ENCODE data around the gene TACO1.

DNA sequence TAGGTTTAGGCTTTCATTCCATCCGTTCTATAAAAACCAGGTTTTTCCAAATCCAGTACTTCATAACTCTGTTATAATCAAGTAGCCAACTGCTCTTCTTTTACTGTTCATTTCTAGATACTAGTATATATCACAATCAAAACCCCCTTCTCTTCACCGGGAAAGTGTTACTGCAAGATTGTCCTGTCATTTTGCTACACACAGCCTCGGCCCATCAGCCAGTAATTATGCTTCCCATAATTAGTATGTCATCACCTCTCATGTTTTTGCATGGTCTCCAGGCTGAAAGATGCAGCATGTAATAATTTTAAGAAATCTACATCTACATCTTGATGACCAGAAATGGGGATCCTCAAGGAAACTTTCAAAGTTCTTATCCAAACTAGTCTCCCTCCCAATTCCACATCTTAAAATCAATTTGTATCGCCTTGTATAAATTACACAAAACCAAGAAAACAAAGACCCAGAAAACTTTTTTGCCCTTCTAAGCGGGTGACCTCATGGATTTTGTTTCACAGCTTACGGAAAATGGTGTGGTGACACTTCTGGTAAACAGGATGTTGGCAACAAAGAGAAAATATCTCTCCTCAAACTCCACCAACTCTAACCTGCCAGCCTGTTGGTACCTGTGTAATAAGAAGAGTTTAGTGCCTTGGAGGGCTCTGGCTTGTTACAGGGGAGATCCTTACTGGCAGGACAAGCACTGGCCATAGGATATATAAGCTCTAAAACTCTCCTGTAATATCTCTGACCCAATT is 9.3 kb downstream of the TACO1 start:
- no peak for TF ChIP-seq EZH2 (IDR thresholded peaks at IDR 0.05; ENCODE audit: low read depth, unreplicated experiment)
- no peak for TF ChIP-seq POLR2AphosphoS5 (IDR thresholded peaks at IDR 0.05; ENCODE audit: low read depth)
- TF ChIP-seq, protein P1, sequence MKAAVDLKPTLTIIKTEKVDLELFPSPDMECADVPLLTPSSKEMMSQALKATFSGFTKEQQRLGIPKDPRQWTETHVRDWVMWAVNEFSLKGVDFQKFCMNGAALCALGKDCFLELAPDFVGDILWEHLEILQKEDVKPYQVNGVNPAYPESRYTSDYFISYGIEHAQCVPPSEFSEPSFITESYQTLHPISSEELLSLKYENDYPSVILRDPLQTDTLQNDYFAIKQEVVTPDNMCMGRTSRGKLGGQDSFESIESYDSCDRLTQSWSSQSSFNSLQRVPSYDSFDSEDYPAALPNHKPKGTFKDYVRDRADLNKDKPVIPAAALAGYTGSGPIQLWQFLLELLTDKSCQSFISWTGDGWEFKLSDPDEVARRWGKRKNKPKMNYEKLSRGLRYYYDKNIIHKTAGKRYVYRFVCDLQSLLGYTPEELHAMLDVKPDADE (IDR thresholded peaks at IDR 0.05): no peak
- TF ChIP-seq, protein P2, sequence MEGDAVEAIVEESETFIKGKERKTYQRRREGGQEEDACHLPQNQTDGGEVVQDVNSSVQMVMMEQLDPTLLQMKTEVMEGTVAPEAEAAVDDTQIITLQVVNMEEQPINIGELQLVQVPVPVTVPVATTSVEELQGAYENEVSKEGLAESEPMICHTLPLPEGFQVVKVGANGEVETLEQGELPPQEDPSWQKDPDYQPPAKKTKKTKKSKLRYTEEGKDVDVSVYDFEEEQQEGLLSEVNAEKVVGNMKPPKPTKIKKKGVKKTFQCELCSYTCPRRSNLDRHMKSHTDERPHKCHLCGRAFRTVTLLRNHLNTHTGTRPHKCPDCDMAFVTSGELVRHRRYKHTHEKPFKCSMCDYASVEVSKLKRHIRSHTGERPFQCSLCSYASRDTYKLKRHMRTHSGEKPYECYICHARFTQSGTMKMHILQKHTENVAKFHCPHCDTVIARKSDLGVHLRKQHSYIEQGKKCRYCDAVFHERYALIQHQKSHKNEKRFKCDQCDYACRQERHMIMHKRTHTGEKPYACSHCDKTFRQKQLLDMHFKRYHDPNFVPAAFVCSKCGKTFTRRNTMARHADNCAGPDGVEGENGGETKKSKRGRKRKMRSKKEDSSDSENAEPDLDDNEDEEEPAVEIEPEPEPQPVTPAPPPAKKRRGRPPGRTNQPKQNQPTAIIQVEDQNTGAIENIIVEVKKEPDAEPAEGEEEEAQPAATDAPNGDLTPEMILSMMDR (conservative IDR thresholded peaks at IDR 0.05; ENCODE audit: low read depth in 2 of 2): no peak
- TF ChIP-seq EZH2phosphoT487 (IDR thresholded peaks at IDR 0.05; ENCODE audit: unreplicated experiment): no peak
- no peak for TF ChIP-seq NANOG (IDR thresholded peaks at IDR 0.05; ENCODE audit: borderline replicate concordance)
- TF ChIP-seq, protein P3, sequence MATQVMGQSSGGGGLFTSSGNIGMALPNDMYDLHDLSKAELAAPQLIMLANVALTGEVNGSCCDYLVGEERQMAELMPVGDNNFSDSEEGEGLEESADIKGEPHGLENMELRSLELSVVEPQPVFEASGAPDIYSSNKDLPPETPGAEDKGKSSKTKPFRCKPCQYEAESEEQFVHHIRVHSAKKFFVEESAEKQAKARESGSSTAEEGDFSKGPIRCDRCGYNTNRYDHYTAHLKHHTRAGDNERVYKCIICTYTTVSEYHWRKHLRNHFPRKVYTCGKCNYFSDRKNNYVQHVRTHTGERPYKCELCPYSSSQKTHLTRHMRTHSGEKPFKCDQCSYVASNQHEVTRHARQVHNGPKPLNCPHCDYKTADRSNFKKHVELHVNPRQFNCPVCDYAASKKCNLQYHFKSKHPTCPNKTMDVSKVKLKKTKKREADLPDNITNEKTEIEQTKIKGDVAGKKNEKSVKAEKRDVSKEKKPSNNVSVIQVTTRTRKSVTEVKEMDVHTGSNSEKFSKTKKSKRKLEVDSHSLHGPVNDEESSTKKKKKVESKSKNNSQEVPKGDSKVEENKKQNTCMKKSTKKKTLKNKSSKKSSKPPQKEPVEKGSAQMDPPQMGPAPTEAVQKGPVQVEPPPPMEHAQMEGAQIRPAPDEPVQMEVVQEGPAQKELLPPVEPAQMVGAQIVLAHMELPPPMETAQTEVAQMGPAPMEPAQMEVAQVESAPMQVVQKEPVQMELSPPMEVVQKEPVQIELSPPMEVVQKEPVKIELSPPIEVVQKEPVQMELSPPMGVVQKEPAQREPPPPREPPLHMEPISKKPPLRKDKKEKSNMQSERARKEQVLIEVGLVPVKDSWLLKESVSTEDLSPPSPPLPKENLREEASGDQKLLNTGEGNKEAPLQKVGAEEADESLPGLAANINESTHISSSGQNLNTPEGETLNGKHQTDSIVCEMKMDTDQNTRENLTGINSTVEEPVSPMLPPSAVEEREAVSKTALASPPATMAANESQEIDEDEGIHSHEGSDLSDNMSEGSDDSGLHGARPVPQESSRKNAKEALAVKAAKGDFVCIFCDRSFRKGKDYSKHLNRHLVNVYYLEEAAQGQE (IDR thresholded peaks at IDR 0.05; ENCODE audit: unreplicated experiment): no peak
- TF ChIP-seq JUNB (IDR thresholded peaks at IDR 0.05; ENCODE audit: unreplicated experiment): no peak
- TF ChIP-seq CREB1 (CRISPR knock-in tag; IDR thresholded peaks at IDR 0.05; ENCODE audit: low read depth): no peak
- no peak for TF ChIP-seq ZNF114 (CRISPR knock-in tag; IDR thresholded peaks at IDR 0.05)
- TF ChIP-seq STAT1 (IDR thresholded peaks at IDR 0.05; ENCODE audit: unreplicated experiment): no peak
- TF ChIP-seq ZNF331 (CRISPR knock-in tag; IDR thresholded peaks at IDR 0.05; ENCODE audit: low read depth): no peak

All from GM23338 (cell line).